Measurements from ENCODE around the gene GNG7.

The GNG7 gene

DNA sequence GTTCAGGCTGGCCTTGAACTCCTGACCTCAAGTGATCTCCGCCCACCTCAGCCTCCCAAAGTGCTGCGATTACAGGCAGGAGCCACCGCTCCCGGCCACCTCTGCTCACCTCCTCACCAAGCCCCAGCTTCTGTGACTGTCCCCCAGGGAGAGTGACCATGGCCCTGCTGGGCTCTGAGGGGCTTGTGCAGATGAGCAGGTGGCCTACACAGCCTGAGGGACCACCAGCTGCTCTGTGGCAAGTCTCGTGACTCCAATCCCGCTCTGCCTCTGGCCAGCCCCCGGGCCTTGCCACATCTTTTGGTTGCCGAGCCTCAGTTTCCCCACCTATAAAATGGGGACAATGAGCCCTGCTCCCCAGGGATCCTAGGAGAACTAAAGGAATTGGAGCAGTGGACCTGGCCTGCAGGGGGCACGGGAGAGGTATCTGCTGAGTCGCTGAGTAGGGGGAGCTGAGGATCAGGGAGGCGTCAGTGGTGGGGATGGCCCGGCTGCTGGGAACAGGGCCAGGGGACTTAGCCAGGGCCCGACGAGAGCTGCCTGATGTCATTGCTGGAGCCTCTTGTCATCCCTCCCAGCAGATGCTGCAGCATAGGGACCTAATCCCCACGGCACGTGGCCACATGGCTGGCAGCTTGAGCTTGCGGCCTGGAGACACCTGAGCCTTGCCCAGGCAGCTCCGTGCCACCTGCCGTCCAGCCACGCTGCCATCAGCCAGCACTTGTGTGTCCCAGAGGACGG is 151.9 kb downstream of the GNG7 start:
- TF ChIP-seq CTCF (conservative IDR thresholded peaks at IDR 0.05) (no peak), ZFX (IDR thresholded peaks at IDR 0.05) (no peak)
- H3K27ac ChIP-seq, result no peak overlapping the region

DNA sequence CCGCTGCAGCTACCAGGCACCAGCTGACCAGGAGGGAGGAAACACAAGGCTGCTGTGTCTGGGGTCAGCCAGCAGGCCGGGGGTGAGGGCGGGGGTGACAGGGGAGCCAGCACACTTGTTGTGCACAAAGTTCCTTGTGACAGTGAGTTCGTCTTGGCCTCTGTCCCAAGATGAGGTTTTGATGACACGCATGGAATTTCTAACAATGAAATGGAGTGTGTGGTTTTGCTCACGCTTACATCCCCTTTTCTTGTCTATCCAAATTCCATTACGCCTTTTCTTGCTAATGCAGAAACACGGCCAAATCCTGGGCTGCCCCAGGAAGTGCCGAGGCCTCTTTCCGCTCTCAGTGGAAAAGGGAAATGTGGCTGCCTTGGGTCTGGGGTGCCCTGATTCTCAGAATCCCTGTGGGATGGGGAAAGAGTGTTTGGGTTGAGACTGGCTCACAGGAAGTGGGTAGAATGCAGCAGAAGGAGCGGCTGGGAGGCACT is 152.7 kb downstream of the GNG7 start:
- TF ChIP-seq ZFX (IDR thresholded peaks at IDR 0.05), result no peak
- TF ChIP-seq CTCF (conservative IDR thresholded peaks at IDR 0.05), result no peak
- no peak overlapping the region for H3K27ac ChIP-seq

GRCh38 chr19:2548966-2549365 is 153.5 kb downstream of the GNG7 start:
- no peak overlapping the region for H3K27ac ChIP-seq
- TF ChIP-seq ZFX (IDR thresholded peaks at IDR 0.05) (no peak), CTCF (conservative IDR thresholded peaks at IDR 0.05) (no peak)

DNA sequence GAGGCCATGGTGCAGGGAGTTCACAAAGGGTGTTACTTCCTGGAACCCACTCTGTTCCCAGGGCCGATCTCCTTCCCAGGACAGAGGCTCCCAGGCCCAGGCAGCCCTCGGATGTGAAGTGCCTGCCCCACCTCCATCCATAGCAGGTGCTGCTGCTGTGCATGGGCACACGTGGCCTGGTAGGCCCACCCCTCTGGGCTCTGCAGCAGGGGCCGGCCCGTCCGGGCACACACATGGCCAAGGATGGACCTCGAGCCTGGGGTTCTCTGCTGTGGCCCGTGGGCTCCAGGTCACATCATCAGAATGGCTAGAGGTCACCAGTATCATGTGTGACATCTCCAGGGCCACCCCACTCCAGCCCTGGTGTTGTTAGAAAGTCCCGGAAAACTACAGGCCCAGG is 154.8 kb downstream of the GNG7 start:
- TF ChIP-seq CTCF (conservative IDR thresholded peaks at IDR 0.05) (no peak), ZFX (IDR thresholded peaks at IDR 0.05) (no peak)
- no peak overlapping the region for H3K27ac ChIP-seq

DNA sequence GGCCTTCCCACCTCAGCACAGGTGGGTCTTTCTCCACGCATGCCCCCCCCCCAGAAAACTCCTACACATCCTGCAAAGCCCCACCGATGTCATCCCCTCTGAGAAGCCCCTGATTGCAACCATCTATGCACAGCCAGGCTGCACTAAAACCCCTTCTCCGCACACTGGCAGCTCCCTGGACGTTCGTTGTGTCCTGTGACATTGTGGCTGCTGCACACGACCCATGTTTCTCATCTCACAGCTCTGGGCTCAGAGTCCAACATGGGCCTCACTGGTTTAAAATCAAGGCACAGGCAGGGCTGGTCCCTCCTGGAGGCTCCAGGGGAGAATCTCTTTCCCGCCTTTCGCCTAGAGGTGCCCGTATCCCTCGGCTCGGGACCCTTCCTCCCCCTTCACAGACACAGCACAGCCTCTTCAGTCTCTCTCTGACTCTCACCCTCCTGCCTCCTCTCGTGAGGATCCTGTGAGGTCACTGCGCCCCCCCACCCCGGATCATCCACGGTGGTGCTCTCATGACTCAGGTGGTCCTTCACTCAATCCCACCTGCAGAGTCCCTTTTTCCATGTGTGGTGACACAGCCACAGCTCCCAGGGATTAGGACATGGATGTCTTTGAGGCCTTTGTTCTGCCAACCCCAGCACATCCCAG is 155.3 kb downstream of the GNG7 start:
- H3K27ac ChIP-seq, result no peak overlapping the region
- no peak for TF ChIP-seq ZFX (IDR thresholded peaks at IDR 0.05)
- no peak for TF ChIP-seq CTCF (conservative IDR thresholded peaks at IDR 0.05)

- peak overlapping the region; percentile 3; the same call in 1 of the 2 replicates for H3K27ac ChIP-seq
- no peak for TF ChIP-seq ZFX (IDR thresholded peaks at IDR 0.05)
- no peak for TF ChIP-seq CTCF (conservative IDR thresholded peaks at IDR 0.05)
These were observed 156.1 kb downstream of the GNG7 start for GRCh38 chr19:2546128-2547032.

- H3K27ac ChIP-seq, result peak overlapping the region; percentile 87; the same call in 1 of the 2 replicates
These were observed 156.9 kb downstream of the GNG7 start for GRCh38 chr19:2545416-2546127.

All from C4-2B (cell line).